ENCODE data around the gene NELL1.

DNA sequence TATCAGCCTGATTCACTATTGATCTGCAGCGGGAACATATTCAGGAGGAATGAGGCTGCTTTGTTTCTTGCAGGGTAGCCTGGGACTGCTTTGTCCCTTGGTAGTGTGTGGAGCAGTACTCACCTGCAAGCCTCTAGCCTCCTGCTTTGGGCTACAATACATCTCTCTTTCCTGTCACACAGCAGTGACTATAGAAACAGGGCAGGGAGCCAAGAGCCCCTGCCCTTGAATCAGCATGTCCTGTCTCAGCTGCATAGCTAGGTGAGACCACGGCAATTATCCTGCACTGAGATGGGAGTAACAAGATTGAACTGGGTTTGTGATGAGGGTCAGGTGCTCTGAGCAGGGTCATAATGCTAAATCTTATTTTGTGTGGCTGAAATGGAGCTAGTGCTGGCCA, 191.9 kb downstream of the NELL1 start:
- TF ChIP-seq, protein P1, sequence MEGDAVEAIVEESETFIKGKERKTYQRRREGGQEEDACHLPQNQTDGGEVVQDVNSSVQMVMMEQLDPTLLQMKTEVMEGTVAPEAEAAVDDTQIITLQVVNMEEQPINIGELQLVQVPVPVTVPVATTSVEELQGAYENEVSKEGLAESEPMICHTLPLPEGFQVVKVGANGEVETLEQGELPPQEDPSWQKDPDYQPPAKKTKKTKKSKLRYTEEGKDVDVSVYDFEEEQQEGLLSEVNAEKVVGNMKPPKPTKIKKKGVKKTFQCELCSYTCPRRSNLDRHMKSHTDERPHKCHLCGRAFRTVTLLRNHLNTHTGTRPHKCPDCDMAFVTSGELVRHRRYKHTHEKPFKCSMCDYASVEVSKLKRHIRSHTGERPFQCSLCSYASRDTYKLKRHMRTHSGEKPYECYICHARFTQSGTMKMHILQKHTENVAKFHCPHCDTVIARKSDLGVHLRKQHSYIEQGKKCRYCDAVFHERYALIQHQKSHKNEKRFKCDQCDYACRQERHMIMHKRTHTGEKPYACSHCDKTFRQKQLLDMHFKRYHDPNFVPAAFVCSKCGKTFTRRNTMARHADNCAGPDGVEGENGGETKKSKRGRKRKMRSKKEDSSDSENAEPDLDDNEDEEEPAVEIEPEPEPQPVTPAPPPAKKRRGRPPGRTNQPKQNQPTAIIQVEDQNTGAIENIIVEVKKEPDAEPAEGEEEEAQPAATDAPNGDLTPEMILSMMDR (IDR thresholded peaks at IDR 0.05), result no peak
- TF ChIP-seq POLR2A (IDR thresholded peaks at IDR 0.05), result no peak
